Astrocyte (in vitro differentiated cells and primary cell): ENCODE results near the gene USP30. TPM values are rescaled to one million over a fixed set of nuclear protein-coding genes. Genes with fewer than 3 reads are reported as not detected.

Source experiments
- DNase-seq: peaks from one replicate; pipeline ENCODE4 v3.0.0-alpha.2; 2010; ENCODE audit warnings: low read depth
- FAIRE-seq: peaks from 2 replicates; lab custom pipeline; 2011; peaks lifted over from hg19 to GRCh38; lab: Jason Lieb, UNC
- H2AFZ ChIP-seq: 2 replicates; pipeline ENCODE4 v1.6.0; 2012; ENCODE audit warnings: low read depth, low read length, inconsistent platforms
- H3K27ac ChIP-seq: 2 replicates; pipeline ENCODE4 v1.5.1; 2011; ENCODE audit warnings: low read depth, low read length, inconsistent platforms
- H3K27me3 ChIP-seq: 2 replicates; pipeline ENCODE4 v1.6.0; 2011; ENCODE audit warnings: low read length, inconsistent platforms; ENCODE audit not compliant: insufficient read depth
- H3K36me3 ChIP-seq: 2 replicates; pipeline ENCODE4 v1.5.1; 2011; ENCODE audit warnings: low read length, inconsistent platforms; ENCODE audit not compliant: insufficient read depth
- H3K4me1 ChIP-seq: 2 replicates; pipeline ENCODE4 v1.5.1; 2011; ENCODE audit warnings: low read length, inconsistent platforms; ENCODE audit not compliant: insufficient read depth
- H3K4me2 ChIP-seq: 2 replicates; pipeline ENCODE4 v1.6.0; 2012; ENCODE audit warnings: low read length, inconsistent platforms
- H3K4me3 ChIP-seq: 2 replicates; pipeline ENCODE4 v1.5.1; 2011; ENCODE audit warnings: low read depth, mild to moderate bottlenecking, low read length, inconsistent platforms; ENCODE audit not compliant: insufficient read depth
- H3K79me2 ChIP-seq: 2 replicates; pipeline ENCODE4 v1.6.0; 2012; ENCODE audit warnings: mild to moderate bottlenecking, low read length, inconsistent platforms; ENCODE audit not compliant: insufficient read depth
- H3K9ac ChIP-seq: 2 replicates; pipeline ENCODE4 v1.6.0; 2012; ENCODE audit warnings: mild to moderate bottlenecking, low read length, inconsistent platforms
- H3K9me3 ChIP-seq: 2 replicates; pipeline ENCODE4 v1.5.1; 2012; ENCODE audit warnings: low read depth, mild to moderate bottlenecking, low read length, inconsistent platforms; ENCODE audit not compliant: insufficient read depth
- H4K20me1 ChIP-seq: 2 replicates; pipeline ENCODE4 v1.6.0; 2012; ENCODE audit warnings: low read length, inconsistent platforms; ENCODE audit not compliant: insufficient read depth
- H3K27ac Mint-ChIP-seq: one replicate; pipeline ENCODE4 v1.8.0; 2021; ENCODE audit warnings: mild to moderate bottlenecking, mixed read lengths; ENCODE audit not compliant: unreplicated experiment
- H3K27me3 Mint-ChIP-seq: one replicate; pipeline ENCODE4 v1.8.0; 2021; ENCODE audit warnings: low read depth, mixed read lengths; ENCODE audit not compliant: unreplicated experiment
- H3K36me3 Mint-ChIP-seq: one replicate; pipeline ENCODE4 v1.8.0; 2021; ENCODE audit warnings: low read depth, mixed read lengths; ENCODE audit not compliant: unreplicated experiment
- H3K4me1 Mint-ChIP-seq: one replicate; pipeline ENCODE4 v1.8.0; 2021; ENCODE audit warnings: low read depth, mixed read lengths; ENCODE audit not compliant: unreplicated experiment
- H3K4me3 Mint-ChIP-seq: one replicate; pipeline ENCODE4 v1.8.0; 2021; ENCODE audit warnings: mild to moderate bottlenecking, moderate library complexity, mixed read lengths; ENCODE audit not compliant: unreplicated experiment
- H3K9me3 Mint-ChIP-seq: one replicate; pipeline ENCODE4 v1.8.0; 2021; ENCODE audit warnings: mild to moderate bottlenecking, mixed read lengths; ENCODE audit not compliant: unreplicated experiment
- CTCF ChIP-seq: IDR thresholded peaks from 2 replicates; pipeline ENCODE4 v1.5.1; 2011; ENCODE audit warnings: low read depth, mild to moderate bottlenecking, inconsistent platforms, low read length, moderate library complexity; ENCODE audit not compliant: insufficient read depth
- EZH2 ChIP-seq: IDR thresholded peaks from 2 replicates; pipeline ENCODE4 v1.6.1; 2012; ENCODE audit warnings: mild to moderate bottlenecking, low read length, inconsistent platforms; ENCODE audit not compliant: insufficient read depth
- total RNA-seq: library from RNA; stranded (reverse); gene quantifications from 2 replicates; pipeline ENCODE4 v1.2.1, GENCODE V29; 2021

The USP30 gene
- total RNA-seq, 1 donor from 2014 or later, result 12.1 TPM

GRCh38 chr12:109124878-109125648 lies 72.7 kb downstream of the USP30 start:
- Histone ChIP-seq H3K9me3 (no peaks in the 10 kb centered on the region), H3K9ac (no peak overlapping the region), H4K20me1 (no peaks in the 10 kb centered on the region), H2AFZ (no peak overlapping the region), H3K4me1 (no peaks in the 10 kb centered on the region), H3K4me2 (no peak overlapping the region), H3K36me3 (no peaks in the 10 kb centered on the region), H3K27ac (no peak overlapping the region), H3K27me3 (no peaks in the 10 kb centered on the region), H3K79me2 (no peaks in the 10 kb centered on the region), H3K4me3 (no peak overlapping the region)
- H3K9me3 Mint-ChIP-seq, result no peaks in the 10 kb centered on the region
- H3K4me3 Mint-ChIP-seq, result no peak overlapping the region
- FAIRE-seq (no peak), DNase-seq (no peak)
- peaks cover 11% of the 10 kb centered on the region for H3K27me3 Mint-ChIP-seq
- H3K4me1 Mint-ChIP-seq, result no peaks in the 10 kb centered on the region
- H3K36me3 Mint-ChIP-seq, result peaks cover 3% of the 10 kb centered on the region
- TF ChIP-seq CTCF (no peak), EZH2 (no peak)
- no peak overlapping the region for H3K27ac Mint-ChIP-seq

- Histone ChIP-seq H3K36me3 (no peaks in the 10 kb centered on the region), H3K4me2 (no peak overlapping the region), H3K9me3 (no peaks in the 10 kb centered on the region), H3K27me3 (no peaks in the 10 kb centered on the region), H3K79me2 (no peaks in the 10 kb centered on the region), H3K4me1 (no peaks in the 10 kb centered on the region), H2AFZ (no peak overlapping the region), H4K20me1 (no peaks in the 10 kb centered on the region), H3K9ac (no peak overlapping the region), H3K4me3 (no peak overlapping the region), H3K27ac (no peak overlapping the region)
- H3K27me3 Mint-ChIP-seq, result peaks cover 17% of the 10 kb centered on the region
- no peaks in the 10 kb centered on the region for H3K4me1 Mint-ChIP-seq
- H3K36me3 Mint-ChIP-seq, result peaks cover 3% of the 10 kb centered on the region
- DNase-seq, result no peak
- H3K9me3 Mint-ChIP-seq, result no peaks in the 10 kb centered on the region
- no peak for FAIRE-seq
- no peak overlapping the region for H3K27ac Mint-ChIP-seq
- no peak overlapping the region for H3K4me3 Mint-ChIP-seq
- no peak for TF ChIP-seq CTCF
- no peak for TF ChIP-seq EZH2
These were observed 73.4 kb downstream of the USP30 start for GRCh38 chr12:109125791-109126190.

GRCh38 chr12:109126784-109127183 lies 74.4 kb downstream of the USP30 start:
- no peaks in the 10 kb centered on the region for H3K36me3 ChIP-seq
- no peak overlapping the region for H3K4me3 Mint-ChIP-seq
- DNase-seq, result no peak
- FAIRE-seq, result no peak
- H3K27me3 ChIP-seq, result no peaks in the 10 kb centered on the region
- no peaks in the 10 kb centered on the region for H3K9me3 Mint-ChIP-seq
- no peaks in the 10 kb centered on the region for H3K79me2 ChIP-seq
- no peaks in the 10 kb centered on the region for H4K20me1 ChIP-seq
- H3K4me2 ChIP-seq, result no peak overlapping the region
- no peak for TF ChIP-seq EZH2
- no peak for TF ChIP-seq CTCF
- no peaks in the 10 kb centered on the region for H3K4me1 ChIP-seq
- no peaks in the 10 kb centered on the region for H3K4me1 Mint-ChIP-seq
- H3K4me3 ChIP-seq, result no peak overlapping the region
- no peak overlapping the region for H3K9ac ChIP-seq
- no peak overlapping the region for H3K27ac Mint-ChIP-seq
- H3K36me3 Mint-ChIP-seq, result peaks cover 3% of the 10 kb centered on the region
- H3K27me3 Mint-ChIP-seq, result peaks cover 25% of the 10 kb centered on the region
- no peak overlapping the region for H2AFZ ChIP-seq
- no peak overlapping the region for H3K27ac ChIP-seq
- H3K9me3 ChIP-seq, result no peaks in the 10 kb centered on the region
